Measurements from ENCODE around the gene CABP7. TPM values are rescaled to one million over a fixed set of nuclear protein-coding genes. Genes with fewer than 3 reads are reported as not detected.
A peak's percentile ranks its signal among the peaks of the same experiment; 100 is the strongest.

The CABP7 gene
- total RNA-seq, 1 donor from 2014 or later = not detected

DNA sequence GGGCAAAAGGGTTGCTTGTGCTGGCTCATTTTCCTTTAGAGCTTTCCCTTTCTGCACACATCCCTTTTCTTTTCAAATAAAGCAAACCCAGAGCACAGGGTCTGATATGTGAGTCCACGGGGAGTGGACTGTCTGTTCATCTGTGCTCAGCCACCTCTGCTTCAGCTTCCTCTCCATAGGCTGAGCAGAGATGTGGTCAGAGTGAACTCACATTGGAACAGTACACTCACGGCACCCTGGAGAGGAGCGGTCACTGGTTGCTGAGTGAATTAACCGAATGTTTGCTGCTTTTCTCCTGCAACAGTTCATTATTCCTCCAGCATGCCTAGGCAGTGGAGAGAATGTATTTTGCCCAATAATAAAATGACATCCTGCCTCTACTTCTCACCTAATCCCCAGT is 36.3 kb upstream of the CABP7 start:
- Histone ChIP-seq H3K36me3 (peaks cover 86% of the 10 kb centered on the region), H3K27me3 (ENCODE audit: low read depth) (no peaks in the 10 kb centered on the region), H3K27ac (no peak overlapping the region), H3K4me3 (no peak overlapping the region), H3K9me3 (no peaks in the 10 kb centered on the region), H3K4me1 (no peaks in the 10 kb centered on the region)
- intact Hi-C loops (cut with DNase I) = no loop called here
- ATAC-seq (no peak), DNase-seq (no peak)
- TF ChIP-seq, protein P1, sequence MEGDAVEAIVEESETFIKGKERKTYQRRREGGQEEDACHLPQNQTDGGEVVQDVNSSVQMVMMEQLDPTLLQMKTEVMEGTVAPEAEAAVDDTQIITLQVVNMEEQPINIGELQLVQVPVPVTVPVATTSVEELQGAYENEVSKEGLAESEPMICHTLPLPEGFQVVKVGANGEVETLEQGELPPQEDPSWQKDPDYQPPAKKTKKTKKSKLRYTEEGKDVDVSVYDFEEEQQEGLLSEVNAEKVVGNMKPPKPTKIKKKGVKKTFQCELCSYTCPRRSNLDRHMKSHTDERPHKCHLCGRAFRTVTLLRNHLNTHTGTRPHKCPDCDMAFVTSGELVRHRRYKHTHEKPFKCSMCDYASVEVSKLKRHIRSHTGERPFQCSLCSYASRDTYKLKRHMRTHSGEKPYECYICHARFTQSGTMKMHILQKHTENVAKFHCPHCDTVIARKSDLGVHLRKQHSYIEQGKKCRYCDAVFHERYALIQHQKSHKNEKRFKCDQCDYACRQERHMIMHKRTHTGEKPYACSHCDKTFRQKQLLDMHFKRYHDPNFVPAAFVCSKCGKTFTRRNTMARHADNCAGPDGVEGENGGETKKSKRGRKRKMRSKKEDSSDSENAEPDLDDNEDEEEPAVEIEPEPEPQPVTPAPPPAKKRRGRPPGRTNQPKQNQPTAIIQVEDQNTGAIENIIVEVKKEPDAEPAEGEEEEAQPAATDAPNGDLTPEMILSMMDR (IDR thresholded peaks at IDR 0.05) = no peak

DNA sequence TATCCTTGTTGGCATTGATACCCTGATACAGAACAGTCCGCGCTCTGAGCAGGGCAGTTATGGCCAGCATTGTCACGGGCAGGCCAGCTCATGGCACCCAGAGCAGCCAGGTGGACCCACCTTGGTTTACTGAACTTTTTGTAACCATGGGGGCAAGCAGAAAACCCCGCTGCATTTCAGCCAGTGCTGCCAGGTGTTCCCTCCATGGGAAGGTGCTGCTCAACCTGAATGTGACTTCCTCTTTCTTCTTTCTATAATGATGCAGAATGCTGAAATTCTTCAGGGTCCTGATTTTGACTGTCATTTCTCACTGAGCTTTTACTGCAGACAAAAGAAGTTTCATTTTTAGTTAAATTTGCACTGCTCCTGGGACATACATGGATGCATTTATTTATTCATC is 35.6 kb upstream of the CABP7 start:
- no peak overlapping the region for H3K27ac ChIP-seq
- H3K4me3 ChIP-seq = no peak overlapping the region
- peaks cover 80% of the 10 kb centered on the region for H3K36me3 ChIP-seq
- no peaks in the 10 kb centered on the region for H3K27me3 ChIP-seq (ENCODE audit: low read depth)
- H3K4me1 ChIP-seq = no peaks in the 10 kb centered on the region
- no peak for DNase-seq
- no peak for ATAC-seq
- H3K9me3 ChIP-seq = no peaks in the 10 kb centered on the region
- intact Hi-C loops (cut with DNase I) = no loop called here
- TF ChIP-seq, protein P1 (IDR thresholded peaks at IDR 0.05) = no peak

DNA sequence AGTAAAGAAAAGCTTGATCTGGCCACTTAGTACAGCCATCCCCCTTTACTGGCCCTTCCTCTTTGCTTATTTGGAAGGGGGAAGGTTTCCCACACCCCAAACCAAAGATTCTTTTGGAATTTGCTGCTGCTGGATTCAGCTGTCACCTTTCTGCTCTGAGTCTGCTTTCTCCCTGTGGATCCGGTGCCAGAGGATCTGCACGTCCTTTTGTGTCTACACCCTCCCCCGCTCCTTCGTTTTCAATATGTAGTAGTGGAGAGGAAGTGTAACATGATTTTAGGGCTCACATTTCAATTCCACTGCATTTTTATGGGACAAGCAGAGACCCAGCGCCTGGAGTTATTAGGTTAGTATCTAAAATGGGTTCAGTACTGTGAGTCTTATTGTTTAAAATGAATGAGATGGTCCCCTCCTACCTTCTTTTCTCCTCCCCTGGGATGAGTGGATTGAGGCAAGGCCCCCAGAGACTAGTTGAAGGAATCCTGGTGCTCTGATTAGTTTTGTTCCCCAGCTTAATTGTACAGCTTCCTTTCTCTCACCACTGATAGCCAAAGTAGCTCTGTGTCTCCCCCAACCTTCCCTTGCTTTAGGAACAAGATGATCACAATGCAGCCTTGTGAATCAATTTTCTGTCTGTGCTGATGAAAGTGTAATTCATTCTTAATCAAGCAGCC is 30.5 kb upstream of the CABP7 start:
- Histone ChIP-seq H3K9me3 (no peaks in the 10 kb centered on the region), H3K4me1 (no peaks in the 10 kb centered on the region), H3K4me3 (no peak overlapping the region), H3K36me3 (peaks cover 52% of the 10 kb centered on the region), H3K27me3 (ENCODE audit: low read depth) (no peaks in the 10 kb centered on the region), H3K27ac (no peak overlapping the region)
- ATAC-seq (no peak), DNase-seq (no peak)
- TF ChIP-seq, protein P1 (IDR thresholded peaks at IDR 0.05) = no peak
- intact Hi-C loops (cut with DNase I) = no loop called here

DNA sequence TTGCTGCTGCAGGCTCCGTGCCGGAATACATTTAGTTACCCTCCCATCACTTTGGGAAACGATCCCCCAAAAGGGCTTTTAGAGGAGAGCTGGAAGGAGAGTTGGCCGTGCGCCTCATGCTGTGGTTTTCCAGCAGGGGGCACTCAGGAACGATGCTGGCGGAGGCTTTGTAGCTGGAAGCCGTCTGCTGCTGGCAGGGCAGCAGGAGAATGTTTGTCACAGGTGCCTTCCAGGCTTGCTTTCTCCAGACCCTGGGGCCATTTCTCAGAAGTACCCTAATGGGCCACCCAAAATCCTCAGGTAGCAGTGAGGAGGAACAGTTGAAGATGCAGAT is 30.0 kb upstream of the CABP7 start:
- peaks cover 52% of the 10 kb centered on the region for H3K36me3 ChIP-seq
- no peaks in the 10 kb centered on the region for H3K4me1 ChIP-seq
- H3K9me3 ChIP-seq = no peaks in the 10 kb centered on the region
- intact Hi-C loops (cut with DNase I) = no loop called here
- peak; percentile 67 for DNase-seq
- H3K4me3 ChIP-seq = no peak overlapping the region
- ATAC-seq = peak; percentile 53 to 80
- no peak overlapping the region for H3K27ac ChIP-seq
- TF ChIP-seq, protein P1 (IDR thresholded peaks at IDR 0.05) = peak; percentile 70
- H3K27me3 ChIP-seq (ENCODE audit: low read depth) = no peaks in the 10 kb centered on the region

DNA sequence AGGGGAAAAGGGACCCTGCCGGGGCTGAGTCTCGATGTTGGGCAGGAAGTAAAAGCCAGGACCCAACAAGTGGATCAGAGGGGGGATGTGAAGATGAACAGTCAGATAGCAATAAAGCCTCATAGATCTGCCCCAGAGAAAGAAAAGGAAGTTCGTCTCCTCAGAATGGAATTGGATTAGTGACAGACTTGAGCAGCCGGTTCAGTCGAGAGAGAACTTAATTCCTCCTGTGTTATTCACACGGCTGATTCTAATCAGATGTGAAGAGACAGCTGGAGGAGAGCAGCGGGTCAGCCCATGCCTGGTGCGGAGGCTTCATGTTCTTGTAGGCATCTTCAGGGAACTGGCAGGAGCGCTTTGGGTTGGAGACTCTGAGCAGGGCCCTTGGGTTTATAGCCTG is 29.3 kb upstream of the CABP7 start:
- Histone ChIP-seq H3K27me3 (ENCODE audit: low read depth) (no peaks in the 10 kb centered on the region), H3K4me3 (no peak overlapping the region), H3K4me1 (no peaks in the 10 kb centered on the region), H3K27ac (no peak overlapping the region), H3K9me3 (no peaks in the 10 kb centered on the region), H3K36me3 (peaks cover 56% of the 10 kb centered on the region)
- intact Hi-C loops (cut with DNase I) = no loop called here
- ATAC-seq (no peak), DNase-seq (no peak)
- TF ChIP-seq, protein P1 (IDR thresholded peaks at IDR 0.05) = no peak

Measured in lower lobe of right lung (tissue), 2 donors.